Urinary bladder (tissue), 4 donors: ENCODE data around the gene CDC42BPG. TPM values are rescaled to one million over a fixed set of nuclear protein-coding genes. Genes with fewer than 3 reads are reported as not detected.
"Not testable (repeated sequence)": the region's sequence is repeated elsewhere in the genome, so short reads cannot be mapped to it uniquely, and the experiment has no call there.

ENCODE experiments used
- DNase-seq: peaks from one replicate; pipeline ENCODE4 v3.0.0-alpha.2; 2015; ENCODE audit errors: extremely low spot score
- H3K27ac ChIP-seq: one replicate; pipeline ENCODE4 v1.5.1; 2013; ENCODE audit warnings: low read depth, mild to moderate bottlenecking, moderate library complexity
- H3K36me3 ChIP-seq: one replicate; pipeline ENCODE4 v1.6.1; 2013; ENCODE audit warnings: mild to moderate bottlenecking, moderate library complexity; ENCODE audit not compliant: insufficient read depth
- H3K4me1 ChIP-seq: one replicate; pipeline ENCODE4 v1.6.1; 2013; ENCODE audit warnings: mild to moderate bottlenecking, moderate library complexity; ENCODE audit not compliant: insufficient read depth
- H3K4me3 ChIP-seq: one replicate; pipeline ENCODE4 v1.5.1; 2013; ENCODE audit warnings: low read depth, low read length
- WGBS: extraction: QIAGEN DNeasy Blood & Tissue Kit; methylation state at CpG from one replicate; pipeline ENCODE4 v1.1.7; 2013; 5-methylcytosine and 5-hydroxymethylcytosine counted together
- polyA plus RNA-seq: library from polyadenylated mRNA; stranded (reverse); fragments of 200-250 nt; gene quantifications from one replicate; pipeline ENCODE4 v1.2.3, GENCODE V29; 2013
- total RNA-seq: library from RNA; depleted of rRNA; stranded (reverse); fragments of >200 nt; gene quantifications from one replicate; pipeline ENCODE4 v1.2.3, GENCODE V29; 2014
- donor health status: healthy with polysubstance abuse.
- donor health status: healthy.

Gene CDC42BPG
- total and polyA plus RNA-seq, 2 donors = 3.2 to 4.3 TPM

GRCh38 chr11:64853709-64854108 is 9.3 kb upstream of the CDC42BPG start:
- no peak overlapping the region for H3K27ac ChIP-seq
- 82% methylated on average over 27 of the region's 27 CpGs for WGBS
- no peaks in the 10 kb centered on the region for H3K36me3 ChIP-seq
- no peak overlapping the region for H3K4me3 ChIP-seq
- no peak for DNase-seq
- H3K4me1 ChIP-seq = no peaks in the 10 kb centered on the region

- DNase-seq = no peak
- WGBS = 84% methylated on average over 24 of the region's 24 CpGs
- H3K27ac ChIP-seq = no peak overlapping the region
- H3K4me1 ChIP-seq = no peaks in the 10 kb centered on the region
- no peaks in the 10 kb centered on the region for H3K36me3 ChIP-seq
- no peak overlapping the region for H3K4me3 ChIP-seq
These were observed 8.5 kb upstream of the CDC42BPG start for GRCh38 chr11:64852804-64853509.

- Histone ChIP-seq H3K4me3 (no peak overlapping the region), H3K36me3 (no peaks in the 10 kb centered on the region), H3K4me1 (no peaks in the 10 kb centered on the region), H3K27ac (no peak overlapping the region)
- DNase-seq = no peak
- 84% methylated on average over 8 of the region's 8 CpGs for WGBS
These were observed 7.4 kb upstream of the CDC42BPG start for GRCh38 chr11:64851831-64852351.

GRCh38 chr11:64850979-64851567 is 6.6 kb upstream of the CDC42BPG start:
- Histone ChIP-seq H3K27ac (peak overlapping the region; percentile 58), H3K4me3 (no peak overlapping the region), H3K4me1 (no peaks in the 10 kb centered on the region), H3K36me3 (no peaks in the 10 kb centered on the region)
- DNase-seq = no peak
- WGBS = 51% methylated on average over 13 of the region's 13 CpGs

- 71% methylated on average over 19 of the region's 19 CpGs for WGBS
- Histone ChIP-seq H3K36me3 (no peaks in the 10 kb centered on the region), H3K4me3 (no peak overlapping the region), H3K4me1 (no peaks in the 10 kb centered on the region), H3K27ac (no peak overlapping the region)
- no peak for DNase-seq
These were observed 5.3 kb upstream of the CDC42BPG start for GRCh38 chr11:64849598-64850356.

- H3K4me1 ChIP-seq = no peaks in the 10 kb centered on the region
- DNase-seq = no peak
These were observed 4.6 kb upstream of the CDC42BPG start for GRCh38 chr11:64848826-64849597.

GRCh38 chr11:64848214-64848825 is 3.9 kb upstream of the CDC42BPG start:
- Histone ChIP-seq H3K4me3 (no peak overlapping the region), H3K4me1 (no peaks in the 10 kb centered on the region), H3K27ac (no peak overlapping the region), H3K36me3 (no peaks in the 10 kb centered on the region)
- DNase-seq = no peak
- 77% methylated on average over 6 of the region's 6 CpGs for WGBS

More at GRCh38 chr11:64848826-64849597, 4.6 kb upstream of the CDC42BPG start:
- H3K27ac ChIP-seq = no peak overlapping the region
- 81% methylated on average over 16 of the region's 16 CpGs for WGBS
- H3K4me3 ChIP-seq = no peak overlapping the region
- H3K36me3 ChIP-seq = no peaks in the 10 kb centered on the region

- Histone ChIP-seq H3K27ac (no peak overlapping the region), H3K4me1 (no peaks in the 10 kb centered on the region), H3K36me3 (no peaks in the 10 kb centered on the region), H3K4me3 (no peak overlapping the region)
- WGBS = 26% methylated on average over 13 of the region's 13 CpGs
- peak; percentile 79 for DNase-seq
These were observed 2.7 kb upstream of the CDC42BPG start for GRCh38 chr11:64846998-64847666.

- not testable (repeated sequence) for H3K36me3 ChIP-seq, H3K4me1 ChIP-seq, H3K4me3 ChIP-seq, H3K27ac ChIP-seq, DNase-seq
- WGBS = 91% methylated on average over 8 of the region's 8 CpGs
These were observed 1.3 kb upstream of the CDC42BPG start for GRCh38 chr11:64845776-64846129.

- WGBS = 24% methylated on average over 9 of the region's 9 CpGs
- Histone ChIP-seq H3K4me3 (peak overlapping the region; percentile 35), H3K4me1 (no peaks in the 10 kb centered on the region), H3K36me3 (no peaks in the 10 kb centered on the region), H3K27ac (no peak overlapping the region)
- no peak for DNase-seq
These were observed 799 bp upstream of the CDC42BPG start for GRCh38 chr11:64845129-64845775.

- H3K4me3 ChIP-seq = peak overlapping the region; percentile 35
These were observed 645 bp downstream of the CDC42BPG start for GRCh38 chr11:64843686-64844329.

More at GRCh38 chr11:64843686-64844329, 645 bp downstream of the CDC42BPG start:
- DNase-seq = no peak
- Histone ChIP-seq H3K27ac (peak overlapping the region; percentile 70), H3K36me3 (no peaks in the 10 kb centered on the region), H3K4me1 (no peaks in the 10 kb centered on the region)
- 57% methylated on average over 27 of the region's 27 CpGs for WGBS
